Heart left ventricle (tissue), 16 donors: ENCODE results near the gene BEND7. TPM values are rescaled to one million over a fixed set of nuclear protein-coding genes. Genes with fewer than 3 reads are reported as not detected.
"Not testable (repeated sequence)": the region's sequence is repeated elsewhere in the genome, so short reads cannot be mapped to it uniquely, and the experiment has no call there.

Experiments used
- ATAC-seq, 4 donors: fragments of 200-7000 bp; cut with Tn5 transposase; one replicate each; pipeline ENCODE4 v1.9.1; 2020 to 2022; ENCODE audit warnings: moderate library complexity in 4 of 4, mild to moderate bottlenecking in 3 of 4, moderate number of reproducible peaks in 1 of 4
- DNase-seq, 5 donors: peaks; one replicate each; pipeline ENCODE4 v3.0.0-alpha.2; 2020
- H3K27ac ChIP-seq, 12 donors: fragments of 200-600 bp; sonication (generic) in 4 of 12; one replicate each; pipeline versions ENCODE4 v1.5.0 to v1.8.0; 2016 to 2022; ENCODE audit warnings: mild to moderate bottlenecking in 2 of 12
- H3K27me3 ChIP-seq, 9 donors: fragments of 200-600 bp; sonication (generic) in 2 of 9; one replicate each; pipeline versions ENCODE4 v1.5.1 to v1.8.0; 2016 to 2022; ENCODE audit warnings: mild to moderate bottlenecking in 3 of 9
- H3K36me3 ChIP-seq, 9 donors: fragments of 200-600 bp; sonication (generic) in 2 of 9; one replicate each; pipeline versions ENCODE4 v1.5.0 to v1.8.0; 2018 to 2022; ENCODE audit warnings: mild to moderate bottlenecking in 2 of 9
- H3K4me1 ChIP-seq, 12 donors: fragments of 200-600 bp; sonication (generic) in 4 of 12; one replicate each; pipeline versions ENCODE4 v1.5.0 to v1.8.0; 2016 to 2022; ENCODE audit warnings: mild to moderate bottlenecking in 3 of 12
- H3K4me3 ChIP-seq, 12 donors: fragments of 200-600 bp; sonication (generic) in 4 of 12; one replicate each; pipeline versions ENCODE4 v1.5.0 to v1.8.0; 2017 to 2022; ENCODE audit warnings: mild to moderate bottlenecking in 9 of 12, moderate library complexity in 4 of 12
- H3K9me3 ChIP-seq, 12 donors: fragments of 200-600 bp; sonication (generic) in 4 of 12; one replicate each; pipeline versions ENCODE4 v1.5.0 to v1.8.0; 2016 to 2022; ENCODE audit warnings: mild to moderate bottlenecking in 1 of 12
- CTCF ChIP-seq, 12 donors: fragments of 200-600 bp; sonication (generic) in 4 of 12; IDR thresholded peaks; one replicate each; pipeline versions ENCODE4 v1.5.0 to v1.8.0; 2018 to 2022; ENCODE audit warnings: antibody characterized with exemption in 12 of 12, mild to moderate bottlenecking in 5 of 12
- POLR2A ChIP-seq, 2 donors: fragments of 450-650 bp; IDR thresholded peaks; one replicate each; pipeline ENCODE4 v1.6.1; 2017; ENCODE audit warnings: antibody characterized with exemption in 2 of 2, mild to moderate bottlenecking in 2 of 2, moderate library complexity in 2 of 2
- WGBS, 4 donors: extraction: QIAGEN DNeasy Blood & Tissue Kit in 2 of 4; methylation state at CpG; one replicate each; pipeline versions ENCODE4 v1.1.5 to v1.1.7; 2013 to 2018; 5-methylcytosine and 5-hydroxymethylcytosine counted together
- intact Hi-C, 10 donors: fragments of 100-400 bp; cut with DNase I; formaldehyde crosslinking; loops; one replicate each; pipeline versions ENCODE4 v1.11.1 to v1.14.2; 2022
- polyA plus RNA-seq, 2 donors: library from polyadenylated mRNA; stranded (reverse); fragments of 200-250 nt; gene quantifications; one replicate each; pipeline ENCODE4 v1.2.3, GENCODE V29; 2013
- total RNA-seq, 9 donors: library from RNA; depleted of rRNA in 2 of 9; stranded (reverse); fragments of >200 nt in 2 of 9; fragmentation: NEBNext Ultra II Directional in 3 of 9; extraction: Animal tissue kit (Norgen Biotek cat#: 25700) in 3 of 9; gene quantifications; one replicate each; pipeline versions ENCODE4 v1.1.0 to v1.2.4, GENCODE V29; 2016 to 2023
- donor health status: ischemic (EF 13 %, LVEDD 7.1; RV severe dilation, severe dysfunction).
- donor health status: healthy with polysubstance abuse.
- donor health status: DM: no; HTN: yes; CAD: no.
- donor health status: DM: no; HTN: no; CAD: no.
- donor health status: ischemic (EF 25% LVEDD 6.9; RV normal size, moderate dysfunction).
- donor health status: ischemic (EF 25% LVEDD 5.7; RV mildly dilated, moderate dysfunction).
- donor health status: healthy.
- donor health status: DM: yes; HTN: yes; CAD: no.
- donor health status: ischemic (EF 35%, LVEDD 5.7; RV mildly dilated, moderate dysfunction).
- donor health status: nonischemic (EF 11% LVEDD 7.7; RV severe dilation, severe dysfunction).
- donor health status: DM: yes; HTN: yes; CAD: no.
- donor health status: PGD.
- donor health status: ischemic (EF 29% LVEDD 5.4; RV normal size, mild dysfunction).
- donor health status: nonischemic (EF 23%, LVEDD 6.1; RV moderate dilation, normal function).

The BEND7 gene
- total and polyA plus RNA-seq, 11 donors = 5.5 to 30.5 (median 11.9) TPM

- TF ChIP-seq CTCF (IDR thresholded peaks at IDR 0.05) (no peak), POLR2A (IDR thresholded peaks at IDR 0.05) (no peak)
- no peak overlapping the region for H3K27ac ChIP-seq
- H3K4me3 ChIP-seq = no peak overlapping the region
- ATAC-seq (no peak), DNase-seq (no peak)
- intact Hi-C loops = no loop called here
- peaks cover 0 to 7% (median under 1%) of the 10 kb centered on the region in 12 donors for H3K9me3 ChIP-seq
- 33 to 55% (median 52%) methylated on average over 2 of the region's 2 CpGs for WGBS, 4 donors
- no peaks in the 10 kb centered on the region for H3K36me3 ChIP-seq
- H3K27me3 ChIP-seq = no peaks in the 10 kb centered on the region
- peaks cover 0 to 5% (median 0%) of the 10 kb centered on the region in 12 donors for H3K4me1 ChIP-seq
Observed at GRCh38 chr10:13555884-13556510, 27.2 kb upstream of the BEND7 start.

GRCh38 chr10:13550802-13551201 is 22.0 kb upstream of the BEND7 start:
- ATAC-seq (no peak), DNase-seq (no peak)
- 61 to 75% (median 73%) methylated on average over 2 of the region's 2 CpGs for WGBS, 4 donors
- intact Hi-C loops = no loop called here
- TF ChIP-seq CTCF (IDR thresholded peaks at IDR 0.05) = no peak
- TF ChIP-seq POLR2A (IDR thresholded peaks at IDR 0.05) = no peak
- peaks cover 0 to 25% (median 6%) of the 10 kb centered on the region in 12 donors for H3K9me3 ChIP-seq
- no peaks in the 10 kb centered on the region for H3K4me1 ChIP-seq
- H3K27ac ChIP-seq = no peak overlapping the region
- H3K27me3 ChIP-seq = peaks cover 0 to 14% (median 0%) of the 10 kb centered on the region in 9 donors
- no peak overlapping the region for H3K4me3 ChIP-seq
- H3K36me3 ChIP-seq = no peaks in the 10 kb centered on the region

GRCh38 chr10:13542533-13542932 is 13.7 kb upstream of the BEND7 start:
- no peak overlapping the region for H3K27ac ChIP-seq
- TF ChIP-seq POLR2A (IDR thresholded peaks at IDR 0.05) (no peak), CTCF (IDR thresholded peaks at IDR 0.05) (no peak)
- H3K27me3 ChIP-seq = peaks cover 0 to 55% (median 6%) of the 10 kb centered on the region in 9 donors
- no peak overlapping the region for H3K4me3 ChIP-seq
- intact Hi-C loops = loop anchor here in 1 of 10 donors (5.0 kb wide), 1 partner anchor 175 kb away; no protein-coding TSS in a partner anchor
- H3K4me1 ChIP-seq = no peaks in the 10 kb centered on the region
- H3K36me3 ChIP-seq = no peaks in the 10 kb centered on the region
- no peak for ATAC-seq
- no peak for DNase-seq
- WGBS, 4 donors = 82 to 91% (median 90%) methylated on average over 5 of the region's 5 CpGs
- H3K9me3 ChIP-seq = no peaks in the 10 kb centered on the region

GRCh38 chr10:13537985-13538384 is 9.2 kb upstream of the BEND7 start:
- not testable (repeated sequence) for H3K9me3 ChIP-seq, DNase-seq, ATAC-seq, H3K4me1 ChIP-seq, H3K27ac ChIP-seq, H3K36me3 ChIP-seq, H3K4me3 ChIP-seq
- H3K27me3 ChIP-seq = peaks cover 0 to 30% (median 6%) of the 10 kb centered on the region in 9 donors
- intact Hi-C loops = loop anchor here in 5 of 10 donors (2.0 to 10.0 kb wide), 4 partner anchors 163 to 373 kb away; partner anchors contain the start of gene MCM10 (in 1 of the 5)
- 48 to 58% (median 56%) methylated on average over 9 of the region's 9 CpGs for WGBS, 4 donors
